ENCODE results near the gene C16orf78.

GRCh38 chr16:49405123-49405522, 31.5 kb downstream of the C16orf78 start:
- TF ChIP-seq, protein P1, sequence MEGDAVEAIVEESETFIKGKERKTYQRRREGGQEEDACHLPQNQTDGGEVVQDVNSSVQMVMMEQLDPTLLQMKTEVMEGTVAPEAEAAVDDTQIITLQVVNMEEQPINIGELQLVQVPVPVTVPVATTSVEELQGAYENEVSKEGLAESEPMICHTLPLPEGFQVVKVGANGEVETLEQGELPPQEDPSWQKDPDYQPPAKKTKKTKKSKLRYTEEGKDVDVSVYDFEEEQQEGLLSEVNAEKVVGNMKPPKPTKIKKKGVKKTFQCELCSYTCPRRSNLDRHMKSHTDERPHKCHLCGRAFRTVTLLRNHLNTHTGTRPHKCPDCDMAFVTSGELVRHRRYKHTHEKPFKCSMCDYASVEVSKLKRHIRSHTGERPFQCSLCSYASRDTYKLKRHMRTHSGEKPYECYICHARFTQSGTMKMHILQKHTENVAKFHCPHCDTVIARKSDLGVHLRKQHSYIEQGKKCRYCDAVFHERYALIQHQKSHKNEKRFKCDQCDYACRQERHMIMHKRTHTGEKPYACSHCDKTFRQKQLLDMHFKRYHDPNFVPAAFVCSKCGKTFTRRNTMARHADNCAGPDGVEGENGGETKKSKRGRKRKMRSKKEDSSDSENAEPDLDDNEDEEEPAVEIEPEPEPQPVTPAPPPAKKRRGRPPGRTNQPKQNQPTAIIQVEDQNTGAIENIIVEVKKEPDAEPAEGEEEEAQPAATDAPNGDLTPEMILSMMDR (IDR thresholded peaks at IDR 0.05; ENCODE audit: insufficient read depth, low read length), result no peak
- TF ChIP-seq GABPA (IDR thresholded peaks at IDR 0.05; ENCODE audit: low read depth), result no peak
- TF ChIP-seq POLR2AphosphoS5 (IDR thresholded peaks at IDR 0.05; ENCODE audit: low read depth), result no peak
- TF ChIP-seq, protein P2, sequence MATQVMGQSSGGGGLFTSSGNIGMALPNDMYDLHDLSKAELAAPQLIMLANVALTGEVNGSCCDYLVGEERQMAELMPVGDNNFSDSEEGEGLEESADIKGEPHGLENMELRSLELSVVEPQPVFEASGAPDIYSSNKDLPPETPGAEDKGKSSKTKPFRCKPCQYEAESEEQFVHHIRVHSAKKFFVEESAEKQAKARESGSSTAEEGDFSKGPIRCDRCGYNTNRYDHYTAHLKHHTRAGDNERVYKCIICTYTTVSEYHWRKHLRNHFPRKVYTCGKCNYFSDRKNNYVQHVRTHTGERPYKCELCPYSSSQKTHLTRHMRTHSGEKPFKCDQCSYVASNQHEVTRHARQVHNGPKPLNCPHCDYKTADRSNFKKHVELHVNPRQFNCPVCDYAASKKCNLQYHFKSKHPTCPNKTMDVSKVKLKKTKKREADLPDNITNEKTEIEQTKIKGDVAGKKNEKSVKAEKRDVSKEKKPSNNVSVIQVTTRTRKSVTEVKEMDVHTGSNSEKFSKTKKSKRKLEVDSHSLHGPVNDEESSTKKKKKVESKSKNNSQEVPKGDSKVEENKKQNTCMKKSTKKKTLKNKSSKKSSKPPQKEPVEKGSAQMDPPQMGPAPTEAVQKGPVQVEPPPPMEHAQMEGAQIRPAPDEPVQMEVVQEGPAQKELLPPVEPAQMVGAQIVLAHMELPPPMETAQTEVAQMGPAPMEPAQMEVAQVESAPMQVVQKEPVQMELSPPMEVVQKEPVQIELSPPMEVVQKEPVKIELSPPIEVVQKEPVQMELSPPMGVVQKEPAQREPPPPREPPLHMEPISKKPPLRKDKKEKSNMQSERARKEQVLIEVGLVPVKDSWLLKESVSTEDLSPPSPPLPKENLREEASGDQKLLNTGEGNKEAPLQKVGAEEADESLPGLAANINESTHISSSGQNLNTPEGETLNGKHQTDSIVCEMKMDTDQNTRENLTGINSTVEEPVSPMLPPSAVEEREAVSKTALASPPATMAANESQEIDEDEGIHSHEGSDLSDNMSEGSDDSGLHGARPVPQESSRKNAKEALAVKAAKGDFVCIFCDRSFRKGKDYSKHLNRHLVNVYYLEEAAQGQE (IDR thresholded peaks at IDR 0.05; ENCODE audit: insufficient replicate concordance, low read depth), result no peak
- no peak for TF ChIP-seq SPI1 (IDR thresholded peaks at IDR 0.05; ENCODE audit: borderline replicate concordance, low read depth)
